ENCODE measurements around the gene SMTNL2. TPM values are rescaled to one million over a fixed set of nuclear protein-coding genes. Genes with fewer than 3 reads are reported as not detected.

The SMTNL2 gene
- total RNA-seq, 3 donors from 2014 or later = 0.16 to 1.8 (median 0.98) TPM

GRCh38 chr17:4641297-4642195, 57.2 kb downstream of the SMTNL2 start, which contains the start of gene ALOX15:
Gene ALOX15, minus strand, starts transcription at chr17:4641678. Its CDS starts 27 bp downstream, at chr17:4641651.
- peak within 1 kb of the TSS in 2 of 3 donors; percentile 24 to 31 for H3K4me3 ChIP-seq
- H3K4me1 ChIP-seq = peaks cover 0 to 4% of the 10 kb centered on the region in 2 donors
- H3K36me3 ChIP-seq = no peaks in the 10 kb centered on the region
- H3K27ac ChIP-seq = no peak within 1 kb of the TSS
- no peaks in the 10 kb centered on the region for H3K9me3 ChIP-seq
- DNase-seq (ENCODE audit: low spot score in 2 of 2) = no peak
- peaks cover 0 to 38% of the 10 kb centered on the region in 2 donors for H3K27me3 ChIP-seq
- TF ChIP-seq POLR2A (IDR thresholded peaks at IDR 0.05) (no peak), POLR2AphosphoS5 (IDR thresholded peaks at IDR 0.05) (no peak), CTCF (IDR thresholded peaks at IDR 0.05) (no peak)
- intact Hi-C loops (cut with DNase I; ENCODE audit: low total_unique reads) = no loop called here

- TF ChIP-seq CTCF (IDR thresholded peaks at IDR 0.05) = no peak
- TF ChIP-seq POLR2A (IDR thresholded peaks at IDR 0.05) = no peak
- TF ChIP-seq POLR2AphosphoS5 (IDR thresholded peaks at IDR 0.05) = no peak
- Histone ChIP-seq H3K27me3 (peaks cover 0 to 33% of the 10 kb centered on the region in 2 donors), H3K4me3 (no peak overlapping the region), H3K36me3 (no peaks in the 10 kb centered on the region), H3K9me3 (no peaks in the 10 kb centered on the region), H3K27ac (no peak overlapping the region), H3K4me1 (peaks cover 0 to 4% of the 10 kb centered on the region in 2 donors)
- no peak for DNase-seq (ENCODE audit: low spot score in 2 of 2)
- intact Hi-C loops (cut with DNase I; ENCODE audit: low total_unique reads) = no loop called here
Measured at GRCh38 chr17:4642286-4642685, 58.0 kb downstream of the SMTNL2 start.

GRCh38 chr17:4643676-4644075, 59.3 kb downstream of the SMTNL2 start:
- H3K36me3 ChIP-seq = no peaks in the 10 kb centered on the region
- intact Hi-C loops (cut with DNase I; ENCODE audit: low total_unique reads) = no loop called here
- TF ChIP-seq CTCF (IDR thresholded peaks at IDR 0.05) (no peak), POLR2AphosphoS5 (IDR thresholded peaks at IDR 0.05) (no peak), POLR2A (IDR thresholded peaks at IDR 0.05) (no peak)

GRCh38 chr17:4645642-4646041, 61.3 kb downstream of the SMTNL2 start:
- intact Hi-C loops (cut with DNase I; ENCODE audit: low total_unique reads) = no loop called here
- no peak overlapping the region for H3K4me3 ChIP-seq
- no peak overlapping the region for H3K27ac ChIP-seq
- H3K4me1 ChIP-seq = peaks cover 0 to 4% of the 10 kb centered on the region in 2 donors
- peaks cover 0 to 24% of the 10 kb centered on the region in 2 donors for H3K27me3 ChIP-seq
- no peaks in the 10 kb centered on the region for H3K9me3 ChIP-seq
- no peak for DNase-seq (ENCODE audit: low spot score in 2 of 2)
- TF ChIP-seq CTCF (IDR thresholded peaks at IDR 0.05) (no peak), POLR2A (IDR thresholded peaks at IDR 0.05) (no peak), POLR2AphosphoS5 (IDR thresholded peaks at IDR 0.05) (no peak)
- H3K36me3 ChIP-seq = no peaks in the 10 kb centered on the region

More at GRCh38 chr17:4643676-4644075, 59.3 kb downstream of the SMTNL2 start:
- Histone ChIP-seq H3K27me3 (peaks cover 0 to 29% of the 10 kb centered on the region in 2 donors), H3K4me1 (peaks cover 0 to 4% of the 10 kb centered on the region in 2 donors), H3K9me3 (no peaks in the 10 kb centered on the region), H3K27ac (no peak overlapping the region), H3K4me3 (no peak overlapping the region)
- DNase-seq (ENCODE audit: low spot score in 2 of 2) = no peak

GRCh38 chr17:4648741-4649140, 64.4 kb downstream of the SMTNL2 start:
- no peak overlapping the region for H3K4me3 ChIP-seq
- H3K36me3 ChIP-seq = no peaks in the 10 kb centered on the region
- no peaks in the 10 kb centered on the region for H3K9me3 ChIP-seq
- TF ChIP-seq POLR2AphosphoS5 (IDR thresholded peaks at IDR 0.05) (no peak), POLR2A (IDR thresholded peaks at IDR 0.05) (no peak)
- no peak overlapping the region for H3K27ac ChIP-seq
- DNase-seq (ENCODE audit: low spot score in 2 of 2) = no peak
- intact Hi-C loops (cut with DNase I; ENCODE audit: low total_unique reads) = no loop called here
- no peaks in the 10 kb centered on the region for H3K4me1 ChIP-seq
- peaks cover 0 to 5% of the 10 kb centered on the region in 2 donors for H3K27me3 ChIP-seq
